Fibroblast of mammary gland (primary cell): ENCODE data around the gene GJA4.
"Not testable (repeated sequence)": the region's sequence is repeated elsewhere in the genome, so short reads cannot be mapped to it uniquely, and the experiment has no call there.

Experiments
- DNase-seq: peaks from one replicate; pipeline ENCODE4 v3.0.0-alpha.2; 2010; ENCODE audit warnings: low read depth
- H3K4me3 ChIP-seq: 2 replicates; pipeline ENCODE4 v1.5.1; 2011; ENCODE audit warnings: low read depth, mild to moderate bottlenecking, low read length, moderate library complexity; ENCODE audit not compliant: control insufficient read depth
- CTCF ChIP-seq: conservative IDR thresholded peaks from 2 replicates; pipeline ENCODE4 v1.5.1; 2011; ENCODE audit warnings: low read depth, low read length, inconsistent platforms; ENCODE audit not compliant: control insufficient read depth, insufficient read depth

GJA4 gene

DNA sequence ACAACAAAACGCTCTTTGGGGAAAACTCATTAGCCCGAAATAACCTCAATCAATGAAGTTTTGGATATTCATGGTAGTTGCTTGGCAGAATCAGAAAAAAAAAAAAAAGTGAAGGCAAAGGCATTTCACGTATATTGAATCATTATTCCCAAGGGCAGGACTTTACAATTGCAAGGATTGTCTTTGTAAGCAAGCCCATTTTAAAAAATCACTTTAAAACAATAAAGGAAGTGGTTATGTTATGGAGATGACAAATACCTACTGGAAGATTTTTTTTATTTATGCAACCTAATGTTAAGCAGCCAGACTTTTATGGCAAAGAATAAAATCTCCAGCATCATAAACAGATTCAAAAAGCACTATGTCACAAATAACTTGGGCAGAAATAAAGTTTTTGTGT, 23.9 kb upstream of the GJA4 start:
- H3K4me3 ChIP-seq = no peak overlapping the region
- TF ChIP-seq CTCF = no peak
- no peak for DNase-seq

- no peak overlapping the region for H3K4me3 ChIP-seq
- TF ChIP-seq CTCF = no peak
- DNase-seq = no peak
Measured at GRCh38 chr1:34770891-34771504, 21.8 kb upstream of the GJA4 start.

GRCh38 chr1:34771573-34772371, 21.0 kb upstream of the GJA4 start:
- H3K4me3 ChIP-seq = no peak overlapping the region
- no peak for DNase-seq
- TF ChIP-seq CTCF = no peak

- not testable (repeated sequence) for DNase-seq, H3K4me3 ChIP-seq
Measured at GRCh38 chr1:34773114-34773513, 19.7 kb upstream of the GJA4 start.

GRCh38 chr1:34774957-34775356, 17.8 kb upstream of the GJA4 start:
- no peak for DNase-seq
- no peak overlapping the region for H3K4me3 ChIP-seq
- TF ChIP-seq CTCF = no peak

GRCh38 chr1:34776911-34777310, 15.9 kb upstream of the GJA4 start:
- no peak for DNase-seq
- no peak overlapping the region for H3K4me3 ChIP-seq
- no peak for TF ChIP-seq CTCF

DNA sequence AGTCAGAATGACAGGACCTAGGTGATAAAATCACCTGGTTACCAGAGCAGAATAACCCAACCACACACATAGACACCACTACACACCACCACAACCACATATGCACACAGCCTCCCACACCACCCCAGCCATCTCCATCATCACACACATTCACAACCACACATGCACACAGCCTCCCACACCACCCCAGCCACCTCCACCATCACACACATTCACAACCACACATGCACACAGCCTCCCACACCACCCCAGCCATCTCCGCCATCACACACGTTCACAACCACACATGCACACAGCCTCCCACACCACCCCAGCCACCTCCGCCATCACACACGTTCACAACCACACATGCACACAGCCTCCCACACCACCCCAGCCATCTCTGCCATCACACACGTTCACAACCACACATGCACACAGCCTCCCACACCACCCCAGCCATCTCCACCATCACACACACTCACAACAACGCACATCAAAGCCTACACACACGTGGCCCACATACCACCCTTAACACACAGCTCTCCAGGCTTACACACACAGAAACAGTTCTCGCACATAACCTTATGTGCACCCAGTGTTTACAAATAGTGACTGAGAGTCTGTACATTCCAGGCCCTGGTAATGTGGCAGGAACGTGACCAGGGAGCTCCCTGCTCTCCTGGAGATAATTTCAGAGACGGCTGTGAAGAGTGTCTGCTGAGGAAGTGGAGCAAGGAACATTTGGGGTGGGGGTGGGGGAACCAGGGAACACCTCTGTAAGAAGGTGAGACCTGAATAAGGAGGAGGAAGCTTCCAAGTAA, 15.1 kb upstream of the GJA4 start:
- no peak for DNase-seq
- TF ChIP-seq CTCF = no peak
- H3K4me3 ChIP-seq = no peak overlapping the region
